HG02973 (cell line): Measurements from ENCODE around the gene VWA5B1.

Experiments used
- ATAC-seq: cut with Tn5 transposase; IDR thresholded peaks from one replicate; pipeline ENCODE4 v1.9.1; 2021; ENCODE audit warnings: moderate library complexity; ENCODE audit not compliant: unreplicated experiment

The VWA5B1 gene

DNA sequence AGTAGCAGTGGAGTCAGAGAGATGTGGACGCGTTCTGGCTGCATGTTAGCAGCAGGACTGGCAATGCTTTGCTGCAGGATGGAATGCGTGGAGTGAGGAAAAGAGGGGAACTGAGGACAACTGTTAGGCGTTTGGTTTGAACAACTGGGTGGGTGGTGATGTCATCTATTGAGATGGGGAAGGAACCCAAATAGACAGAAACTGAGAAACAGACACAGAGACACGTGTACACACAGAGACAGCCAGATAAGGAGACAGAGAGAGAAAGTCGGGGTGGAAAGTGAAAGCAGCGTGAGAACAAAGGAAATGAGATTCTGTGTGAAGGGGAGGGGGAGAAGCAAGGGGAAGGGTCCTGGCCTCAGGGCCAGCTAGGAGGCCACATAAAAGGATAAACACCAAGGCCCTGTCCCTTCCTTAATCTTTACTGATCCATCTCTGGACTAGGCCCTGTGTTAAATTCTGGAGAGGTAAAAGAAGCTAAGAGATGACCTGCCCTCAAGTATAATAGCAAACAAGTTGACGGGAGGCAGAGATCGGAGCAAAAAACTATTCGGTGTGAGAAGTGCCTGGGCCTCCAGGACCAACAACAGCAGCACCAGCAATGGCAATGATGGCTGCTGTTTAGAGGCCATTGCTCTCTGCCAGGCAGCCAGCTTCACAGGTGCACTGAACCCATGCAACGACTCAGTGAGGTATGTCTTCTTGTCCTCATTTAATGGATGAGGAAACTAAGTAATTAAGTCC, 31.6 kb downstream of the VWA5B1 start:
- no peak for ATAC-seq

DNA sequence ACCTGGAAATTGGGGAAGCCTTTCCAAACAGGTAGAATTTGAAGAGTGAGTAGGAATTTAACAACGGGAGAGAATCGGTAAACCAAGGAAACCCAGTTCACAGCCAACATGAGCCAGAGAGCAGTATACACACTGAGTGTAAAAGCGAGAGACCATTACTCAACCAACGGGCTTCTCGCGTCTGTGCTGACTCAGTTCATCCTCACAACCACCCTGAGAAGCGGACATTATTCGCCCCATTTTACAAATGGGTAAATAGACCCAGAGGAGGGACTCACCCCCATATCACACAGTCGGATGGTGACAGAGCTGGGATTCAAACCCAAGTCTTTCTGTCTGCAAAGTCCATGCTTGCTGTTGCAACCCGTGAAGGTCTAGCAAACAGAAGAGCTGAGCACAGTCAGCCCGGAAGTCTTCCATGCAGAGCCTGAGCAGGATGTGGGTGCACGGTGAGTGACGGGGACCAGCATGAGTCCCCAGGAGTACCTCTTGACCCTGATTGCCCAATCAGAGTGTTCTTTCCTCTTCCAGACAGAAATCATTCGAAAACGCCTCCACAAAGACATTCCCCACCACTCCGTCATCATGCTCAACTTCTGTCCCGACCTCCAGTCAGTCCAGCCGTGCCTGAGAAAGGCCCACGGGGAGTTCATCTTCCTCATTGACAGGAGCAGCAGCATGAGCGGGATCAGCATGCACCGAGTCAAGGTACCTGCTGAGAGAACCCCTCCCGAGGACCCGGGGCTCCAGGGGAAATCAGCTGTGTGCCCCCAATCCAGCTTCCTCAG, 32.3 kb downstream of the VWA5B1 start:
- no peak for ATAC-seq

DNA sequence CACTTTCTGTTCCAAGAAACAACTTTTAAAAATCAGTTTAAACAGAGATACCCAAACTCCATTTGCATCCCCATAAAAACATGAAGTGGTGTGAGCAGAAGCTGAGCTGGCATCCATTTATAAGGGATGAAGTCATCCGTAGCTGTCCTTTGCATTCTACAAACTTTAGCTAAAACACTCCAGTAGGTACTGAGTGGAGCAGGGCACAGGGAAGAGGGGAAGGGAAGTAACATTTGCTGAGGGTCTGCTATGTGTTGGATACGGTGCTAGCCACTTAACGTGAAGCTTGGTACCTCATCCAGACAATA, 32.9 kb downstream of the VWA5B1 start:
- no peak for ATAC-seq

DNA sequence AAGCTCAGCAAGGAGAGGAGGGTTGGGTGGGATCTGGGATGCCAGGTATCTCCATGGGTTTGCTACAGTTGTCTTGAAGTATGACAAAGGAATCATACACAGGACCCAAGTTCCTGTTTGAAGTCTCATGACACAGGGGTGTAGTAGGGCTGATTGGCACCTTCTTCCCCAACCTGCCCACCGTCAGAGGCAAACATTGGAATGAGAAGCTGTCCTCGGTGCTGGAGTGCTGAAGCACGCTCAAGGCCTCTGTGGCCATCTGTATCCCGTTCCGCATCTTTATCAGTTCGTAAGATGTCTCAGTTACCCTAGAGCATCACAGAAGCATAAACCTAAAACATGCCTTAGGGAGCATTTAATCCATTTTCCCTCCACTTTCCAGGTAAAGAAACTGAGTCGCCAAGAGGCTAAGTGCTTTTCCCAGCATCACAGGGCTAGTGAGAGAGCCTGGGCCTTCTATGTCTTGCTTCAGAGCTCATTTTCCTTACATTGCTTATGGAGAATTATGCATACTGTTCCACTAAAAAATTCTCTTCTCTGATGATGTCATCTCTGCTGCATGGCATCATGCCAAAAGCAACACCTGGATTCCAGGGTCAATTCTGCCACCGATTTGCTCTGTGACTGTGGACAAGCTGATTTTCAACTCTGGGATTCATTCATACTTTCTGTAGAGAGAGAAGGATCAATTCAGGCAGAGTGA, 34.2 kb downstream of the VWA5B1 start:
- ATAC-seq = no peak

DNA sequence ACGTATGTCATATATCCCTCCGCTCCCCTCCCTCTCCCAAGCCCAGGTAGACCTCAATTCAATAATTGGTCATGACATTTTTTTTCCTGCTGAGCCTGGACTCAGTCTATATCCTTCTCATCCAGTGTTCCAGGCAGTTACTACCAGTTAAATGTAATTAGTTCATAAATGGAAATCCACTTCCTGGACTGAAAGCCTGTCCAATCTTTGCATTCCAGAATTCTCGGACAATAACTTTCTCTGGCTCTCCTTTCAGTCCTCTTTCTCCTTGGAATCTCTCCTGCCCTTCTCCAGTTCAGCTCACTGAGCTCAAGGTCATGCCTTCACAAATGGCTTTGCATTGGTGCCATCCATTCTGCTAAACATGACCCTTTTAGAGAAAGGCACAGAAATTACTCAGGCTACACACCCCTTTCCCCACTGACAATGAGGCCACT, 34.8 kb downstream of the VWA5B1 start:
- no peak for ATAC-seq

DNA sequence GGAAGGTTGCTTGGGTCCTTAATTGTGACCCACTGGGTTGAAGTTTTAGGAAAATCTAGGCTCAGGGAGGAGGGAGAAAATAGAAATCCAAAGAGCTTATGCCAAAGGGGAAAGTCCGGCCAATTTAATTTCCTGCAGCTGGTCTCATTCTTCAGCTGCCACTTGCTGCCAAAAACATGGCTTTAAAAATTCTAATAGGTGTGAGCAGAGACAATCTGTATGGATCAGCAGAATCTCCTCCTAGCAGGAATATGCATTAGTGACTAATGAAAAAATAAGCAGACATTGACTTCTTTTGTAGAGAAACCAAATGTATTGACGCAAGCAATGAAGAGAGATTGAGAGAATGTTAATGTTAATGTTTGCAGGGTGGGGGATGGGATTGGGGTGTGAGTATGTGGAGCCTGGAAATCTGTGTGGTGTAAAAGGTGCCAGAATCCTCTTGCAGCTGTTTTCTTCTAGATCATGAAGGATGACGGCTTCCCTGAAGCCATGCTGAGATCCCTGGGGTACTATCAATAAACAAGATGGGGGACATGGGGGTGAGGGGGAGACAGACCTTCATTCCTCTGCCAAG, 35.3 kb downstream of the VWA5B1 start:
- ATAC-seq = no peak

DNA sequence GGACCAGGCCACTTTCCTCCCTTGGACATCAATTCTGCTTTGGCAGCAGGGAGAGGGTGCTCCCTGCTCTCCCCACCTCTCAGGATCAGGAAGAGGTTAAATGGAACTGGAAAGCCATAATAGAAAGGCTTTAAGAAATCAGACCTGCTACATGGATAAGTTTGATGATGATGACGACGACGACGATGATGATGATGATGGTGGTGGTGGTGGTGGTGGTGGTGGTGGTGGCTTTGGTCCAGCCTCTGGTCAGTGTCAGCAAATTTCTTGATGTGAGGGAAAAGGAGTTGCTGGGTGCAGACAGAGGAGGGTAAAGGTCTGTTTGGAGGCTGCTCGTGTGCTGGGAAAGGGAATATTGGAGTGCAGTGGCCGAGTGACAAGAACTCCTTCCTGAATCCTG, 36.8 kb downstream of the VWA5B1 start:
- no peak for ATAC-seq

DNA sequence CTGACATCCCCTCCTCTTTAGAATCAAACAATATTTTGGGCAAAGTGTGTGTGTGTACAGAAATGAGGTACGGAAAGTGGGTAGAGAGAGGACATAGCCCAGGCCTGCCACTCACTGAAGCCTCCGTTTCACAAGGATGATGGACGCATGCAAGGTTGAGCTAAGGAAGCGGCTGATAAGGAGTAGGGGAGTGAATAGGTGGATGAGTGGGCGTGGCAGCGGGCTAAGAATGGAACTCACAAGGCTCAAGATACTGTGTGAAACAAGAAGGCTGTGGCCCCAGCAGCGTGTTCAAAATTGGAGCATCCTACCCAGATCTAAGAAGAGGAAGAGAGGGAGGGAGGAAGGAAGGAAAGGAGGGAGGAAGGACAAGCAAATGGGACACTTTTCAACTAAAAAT, 37.5 kb downstream of the VWA5B1 start:
- no peak for ATAC-seq

DNA sequence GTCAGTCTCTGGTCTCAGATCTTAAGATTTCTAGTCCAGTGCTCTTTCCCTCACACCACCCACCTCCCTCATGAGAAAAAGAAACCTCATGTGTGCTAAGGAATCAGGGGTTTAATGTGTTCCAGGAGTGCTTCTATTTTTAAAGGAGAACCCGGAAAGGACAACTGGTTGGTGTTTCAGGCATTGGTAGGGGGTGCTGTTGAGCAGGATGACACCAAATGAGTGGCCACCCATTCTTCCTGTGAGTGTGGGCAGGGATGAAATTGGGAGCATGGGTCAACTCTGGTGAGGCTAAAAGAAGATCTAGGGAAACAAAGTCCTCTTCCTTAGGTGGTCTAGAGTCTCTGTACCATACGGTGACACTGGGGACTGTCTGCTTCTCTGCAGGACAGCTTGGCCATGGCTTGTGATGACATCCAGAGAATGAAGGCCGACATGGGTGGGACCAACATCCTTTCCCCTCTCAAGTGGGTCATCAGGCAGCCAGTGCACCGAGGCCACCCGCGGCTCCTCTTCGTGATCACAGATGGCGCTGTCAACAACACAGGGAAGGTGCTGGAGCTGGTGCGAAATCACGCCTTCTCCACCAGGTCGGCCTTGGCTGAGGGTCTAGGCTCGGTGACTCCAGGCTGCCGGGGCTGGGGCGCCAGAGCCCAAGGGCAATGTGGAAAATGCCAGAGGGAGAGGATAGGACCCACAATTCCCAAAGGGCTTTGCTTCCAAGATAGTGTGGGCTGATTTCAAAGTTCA, 39.3 kb downstream of the VWA5B1 start:
- ATAC-seq = no peak

DNA sequence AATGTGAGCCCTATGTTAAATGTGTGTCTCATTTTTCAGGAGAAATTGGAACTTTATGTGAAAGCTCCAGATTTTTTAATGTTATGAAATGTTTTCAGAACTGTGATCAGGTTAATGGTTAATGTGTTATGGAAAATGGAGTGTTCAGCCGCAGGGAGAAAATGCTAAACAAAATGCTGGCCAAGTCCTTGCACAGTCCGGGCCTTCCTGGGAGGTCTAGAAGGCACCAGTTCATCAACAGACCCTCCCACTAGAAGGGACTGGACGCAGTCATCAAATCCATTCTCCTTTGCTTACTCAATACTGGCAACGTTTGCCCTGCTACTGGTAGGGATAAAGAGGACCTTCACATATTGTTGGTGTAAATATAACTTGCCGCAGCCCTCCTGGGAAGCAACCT, 43.4 kb downstream of the VWA5B1 start:
- no peak for ATAC-seq

DNA sequence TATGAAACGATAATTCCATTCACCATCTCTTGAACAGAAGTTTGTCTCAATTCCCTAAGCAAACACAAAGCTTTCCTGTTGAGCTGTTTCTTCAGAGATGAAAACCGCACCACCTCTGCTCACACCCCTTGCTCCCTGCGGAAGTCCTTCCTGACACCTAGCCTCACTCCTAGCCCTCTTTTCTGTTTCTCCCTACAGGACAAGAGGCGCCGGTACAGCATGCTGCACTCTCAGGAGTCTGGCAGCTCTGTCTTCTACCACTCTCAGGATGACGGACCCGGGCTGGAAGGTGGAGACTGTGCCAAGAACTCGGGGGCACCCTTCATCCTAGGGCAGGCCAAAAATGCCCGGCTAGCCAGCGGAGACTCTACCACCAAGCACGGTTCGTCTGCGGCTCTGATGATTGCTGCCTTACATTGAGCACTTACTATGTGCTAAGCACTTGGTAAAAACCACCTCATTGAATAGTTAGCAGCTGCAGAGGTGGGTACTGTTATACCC, 45.5 kb downstream of the VWA5B1 start:
- ATAC-seq = no peak

DNA sequence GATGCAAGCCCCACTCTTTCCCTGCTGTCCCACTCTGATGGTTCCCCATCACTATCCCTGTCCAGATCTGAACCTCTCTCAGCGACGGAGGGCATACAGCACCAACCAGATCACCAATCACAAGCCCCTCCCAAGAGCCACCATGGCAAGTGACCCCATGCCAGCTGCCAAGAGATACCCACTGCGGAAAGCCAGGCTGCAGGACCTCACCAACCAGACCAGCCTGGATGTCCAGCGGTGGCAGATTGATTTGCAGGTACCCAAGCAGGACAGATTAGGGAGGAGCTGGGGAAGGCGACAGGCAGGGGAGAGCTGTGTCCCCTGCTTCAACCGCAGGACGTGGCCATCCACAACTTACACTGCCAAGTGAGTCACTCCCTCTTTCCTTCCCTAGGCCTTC, 46.9 kb downstream of the VWA5B1 start:
- no peak for ATAC-seq

DNA sequence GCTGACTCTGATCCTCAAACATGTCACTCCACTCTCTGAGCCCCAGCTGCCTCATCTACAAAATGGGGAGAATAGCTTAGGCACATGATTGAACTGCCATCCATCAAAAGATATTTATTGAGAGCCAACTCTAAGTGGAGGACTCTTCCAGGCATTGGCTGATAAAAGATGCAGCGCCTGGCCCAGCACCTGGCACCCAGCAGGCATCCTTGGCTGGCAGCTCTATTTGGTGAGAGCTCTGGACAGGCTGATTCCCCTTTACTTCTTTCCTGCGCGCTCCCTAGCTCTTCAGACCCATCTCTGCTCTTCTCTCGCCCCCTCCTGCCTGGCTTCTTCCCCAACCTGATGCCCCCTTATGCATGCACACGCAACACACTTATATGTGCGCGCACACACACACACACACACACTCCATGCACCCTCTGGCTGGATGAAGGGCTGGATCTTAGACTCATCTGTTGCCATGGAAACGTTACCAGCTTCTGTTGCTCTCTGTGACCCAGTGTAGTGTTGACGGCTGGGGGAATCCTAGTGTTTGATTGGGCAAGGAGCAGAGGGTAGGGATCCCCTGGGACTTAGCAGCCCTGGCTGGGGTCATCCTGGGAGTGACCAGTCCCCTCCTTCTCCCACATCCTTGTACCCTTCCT, 49.3 kb downstream of the VWA5B1 start:
- no peak for ATAC-seq

DNA sequence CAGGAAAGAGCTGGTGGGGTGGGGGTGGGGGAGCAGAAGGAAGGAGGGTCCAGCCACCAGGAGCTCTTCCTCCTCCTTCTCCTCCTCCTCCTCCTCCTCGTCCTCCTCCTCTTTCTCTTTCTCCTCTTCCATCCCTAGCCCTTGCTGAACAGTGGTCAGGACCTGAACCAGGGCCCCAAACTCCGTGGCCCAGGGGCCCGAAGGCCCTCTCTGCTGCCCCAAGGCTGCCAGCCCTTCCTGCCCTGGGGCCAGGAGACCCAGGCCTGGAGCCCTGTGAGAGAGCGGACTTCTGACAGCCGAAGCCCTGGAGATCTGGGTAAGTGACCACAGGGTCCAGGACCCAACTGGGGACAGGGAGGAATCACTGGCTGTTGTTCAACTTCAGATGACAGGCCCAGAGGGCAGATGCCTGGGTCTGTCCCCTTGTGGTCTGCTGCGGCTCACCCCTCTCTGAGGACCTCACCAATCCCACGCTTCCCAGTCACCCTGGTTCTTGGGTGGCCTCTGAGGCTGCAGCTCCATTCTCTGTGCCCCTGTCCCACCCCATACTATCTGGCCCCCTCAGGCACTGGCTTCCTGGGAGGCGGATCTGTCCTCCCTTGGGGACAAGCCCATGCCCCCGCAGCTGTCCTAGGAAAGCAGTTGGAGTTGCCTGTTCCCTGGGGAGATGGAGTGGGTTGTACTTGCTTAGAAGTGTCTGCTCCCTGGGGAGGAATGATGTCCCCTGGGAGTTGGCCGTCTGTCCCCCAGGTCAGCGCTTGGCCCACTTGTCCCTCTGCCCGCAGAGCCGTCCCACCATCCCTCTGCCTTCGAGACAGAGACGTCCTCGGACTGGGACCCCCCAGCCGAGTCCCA, 51.8 kb downstream of the VWA5B1 start:
- ATAC-seq = no peak

DNA sequence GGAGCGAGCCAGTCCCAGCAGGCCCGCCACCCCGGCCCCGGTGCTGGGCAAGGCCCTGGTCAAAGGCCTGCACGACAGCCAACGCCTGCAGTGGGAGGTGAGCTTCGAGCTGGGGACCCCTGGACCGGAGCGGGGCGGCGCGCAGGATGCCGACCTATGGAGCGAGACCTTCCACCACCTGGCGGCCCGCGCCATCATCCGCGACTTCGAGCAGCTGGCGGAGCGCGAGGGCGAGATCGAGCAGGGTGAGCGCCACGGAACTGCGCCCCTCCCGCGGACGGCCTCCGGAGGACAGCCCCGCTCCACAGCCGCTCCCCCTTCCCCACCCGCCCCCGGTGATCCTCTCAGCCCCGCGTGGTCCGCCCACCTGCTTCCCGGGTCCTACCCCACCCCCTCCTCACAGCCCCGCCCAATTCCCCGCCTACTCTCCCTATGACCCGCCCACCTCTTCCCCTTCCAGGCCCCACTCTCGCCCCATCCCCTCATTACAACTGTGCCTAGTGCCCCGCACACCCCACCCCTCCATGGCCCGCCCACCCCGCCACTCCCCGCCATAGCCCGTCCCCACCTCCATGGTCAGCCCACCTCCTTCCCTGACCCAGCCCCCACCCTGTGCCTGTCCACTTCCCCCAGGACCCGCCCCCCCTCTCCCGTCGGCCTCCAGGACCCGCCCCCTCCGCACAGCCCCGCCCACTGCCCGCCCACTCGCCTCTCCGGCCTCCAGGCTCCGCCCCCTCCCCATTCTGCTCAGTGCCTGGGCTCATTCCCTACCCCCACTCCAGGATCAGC, 52.7 kb downstream of the VWA5B1 start:
- ATAC-seq = no peak

DNA sequence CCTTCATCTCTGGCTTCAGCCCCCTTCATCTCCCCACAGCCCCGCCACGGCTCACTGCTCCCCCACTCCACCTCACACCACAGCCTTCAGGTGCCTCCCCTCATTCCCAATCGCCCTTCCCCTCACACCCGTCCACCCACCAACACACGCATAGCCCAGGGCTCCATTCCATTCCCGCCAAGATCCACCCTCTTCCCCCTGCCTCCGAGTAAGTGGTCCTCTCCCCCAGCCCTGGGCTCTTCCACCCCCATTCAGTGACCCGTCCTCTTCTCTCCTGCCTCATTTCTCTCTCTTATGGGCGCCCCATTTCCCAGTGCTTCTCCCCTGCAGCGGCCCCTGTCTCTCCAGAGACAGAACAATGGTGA, 53.2 kb downstream of the VWA5B1 start:
- no peak for ATAC-seq

DNA sequence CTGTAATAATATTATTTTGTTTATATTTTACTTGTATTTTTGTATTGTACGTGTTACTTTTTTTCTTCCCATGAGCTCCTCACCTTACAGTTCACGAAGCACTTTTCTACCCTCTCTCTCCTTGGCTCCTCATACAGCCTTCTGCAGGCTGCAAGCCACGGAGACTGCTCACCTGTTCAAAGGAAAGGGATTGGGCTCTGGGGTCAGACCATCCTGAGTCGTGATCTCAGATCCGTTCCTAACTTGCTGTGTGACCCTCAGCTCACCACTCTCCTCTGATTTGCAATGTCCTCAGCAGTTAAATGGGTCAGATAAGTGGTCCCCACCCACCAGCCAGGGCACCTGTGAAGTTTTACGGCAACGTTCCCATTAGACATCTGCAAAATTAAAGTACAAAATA, 54.1 kb downstream of the VWA5B1 start:
- ATAC-seq = no peak

DNA sequence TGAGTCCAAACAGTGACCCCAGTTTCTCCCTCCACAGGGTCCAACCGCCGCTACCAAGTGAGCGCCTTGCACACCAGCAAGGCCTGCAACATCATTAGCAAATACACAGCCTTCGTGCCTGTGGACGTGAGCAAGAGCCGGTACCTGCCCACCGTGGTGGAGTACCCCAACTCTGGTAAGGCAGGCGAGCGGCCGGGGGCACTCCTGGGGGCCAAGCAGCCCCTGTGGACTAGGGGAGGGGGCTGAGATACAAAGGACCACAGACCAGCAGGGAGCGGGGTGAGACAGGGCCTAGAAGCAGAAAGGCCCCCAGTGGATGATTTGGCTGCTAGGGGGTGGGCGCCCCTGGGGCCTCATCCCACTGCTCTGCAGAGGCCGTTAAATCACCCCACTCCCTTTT, 54.7 kb downstream of the VWA5B1 start:
- no peak for ATAC-seq

DNA sequence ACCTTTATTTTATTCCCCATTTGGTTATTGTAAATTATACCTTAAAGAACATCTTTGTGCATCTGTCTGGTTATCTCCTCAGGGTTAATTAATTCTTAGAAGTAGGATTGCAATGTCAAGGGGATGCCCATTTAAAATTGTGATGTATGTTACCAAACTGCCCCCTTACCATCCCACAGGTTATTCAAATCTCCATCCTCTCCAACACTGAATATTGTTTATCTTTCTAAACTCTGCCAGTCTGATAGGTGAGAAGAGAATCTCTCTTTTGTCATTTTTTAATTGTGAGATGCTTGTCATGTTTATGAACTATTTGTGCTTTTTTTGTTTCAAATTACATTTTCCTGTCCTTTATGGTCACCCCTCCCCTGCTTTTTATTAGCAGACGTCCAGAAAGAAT, 55.8 kb downstream of the VWA5B1 start:
- no peak for ATAC-seq
